Limb (tissue), 2 donors: ENCODE results near the gene TRAF3.
A peak's percentile ranks its signal among the peaks of the same experiment; 100 is the strongest.
"Not testable (repeated sequence)": the region's sequence is repeated elsewhere in the genome, so short reads cannot be mapped to it uniquely, and the experiment has no call there.

Experiments
- DNase-seq, 2 donors: peaks; one replicate each; pipeline ENCODE4 v3.0.0-alpha.2; 2016; ENCODE audit errors: extremely low spot score in 2 of 2

Gene TRAF3

GRCh38 chr14:102751088-102751487 lies 26.2 kb upstream of the TRAF3 start:
- DNase-seq: no peak

GRCh38 chr14:102752239-102752847 lies 24.9 kb upstream of the TRAF3 start:
- DNase-seq: no peak

GRCh38 chr14:102754370-102755262 lies 22.6 kb upstream of the TRAF3 start:
- no peak for DNase-seq

- no peak for DNase-seq
These were observed 19.6 kb upstream of the TRAF3 start for GRCh38 chr14:102757646-102758045.

GRCh38 chr14:102758087-102758486 lies 19.2 kb upstream of the TRAF3 start:
- no peak for DNase-seq

GRCh38 chr14:102759456-102760187 lies 17.6 kb upstream of the TRAF3 start:
- DNase-seq: no peak

GRCh38 chr14:102760496-102761193 lies 16.6 kb upstream of the TRAF3 start:
- DNase-seq: no peak

GRCh38 chr14:102761206-102761605 lies 16.0 kb upstream of the TRAF3 start:
- DNase-seq: no peak

- DNase-seq: no peak
These were observed 13.0 kb upstream of the TRAF3 start for GRCh38 chr14:102764220-102764671.

GRCh38 chr14:102765770-102766169 lies 11.5 kb upstream of the TRAF3 start:
- not testable (repeated sequence) for DNase-seq

- no peak for DNase-seq
These were observed 8.8 kb upstream of the TRAF3 start for GRCh38 chr14:102768223-102769048.

GRCh38 chr14:102769049-102769327 lies 8.3 kb upstream of the TRAF3 start:
- no peak for DNase-seq

- DNase-seq: no peak
These were observed 6.8 kb upstream of the TRAF3 start for GRCh38 chr14:102770147-102771123.

GRCh38 chr14:102771144-102771543 lies 6.1 kb upstream of the TRAF3 start:
- DNase-seq: no peak

GRCh38 chr14:102772781-102773570 lies 4.3 kb upstream of the TRAF3 start:
- no peak for DNase-seq

- peak; percentile 72 to 85 for DNase-seq
These were observed 2.7 kb upstream of the TRAF3 start for GRCh38 chr14:102774391-102775153.

GRCh38 chr14:102775855-102776760 lies 1.1 kb upstream of the TRAF3 start:
- peak in 1 of 2 donors; percentile 43 for DNase-seq
